ENCODE measurements around the gene ELMO1. TPM values are rescaled to one million over a fixed set of nuclear protein-coding genes. Genes with fewer than 3 reads are reported as not detected.

The ELMO1 gene
- total and polyA plus RNA-seq, 8 donors = 18.2 to 55.3 (median 45.6) TPM

DNA sequence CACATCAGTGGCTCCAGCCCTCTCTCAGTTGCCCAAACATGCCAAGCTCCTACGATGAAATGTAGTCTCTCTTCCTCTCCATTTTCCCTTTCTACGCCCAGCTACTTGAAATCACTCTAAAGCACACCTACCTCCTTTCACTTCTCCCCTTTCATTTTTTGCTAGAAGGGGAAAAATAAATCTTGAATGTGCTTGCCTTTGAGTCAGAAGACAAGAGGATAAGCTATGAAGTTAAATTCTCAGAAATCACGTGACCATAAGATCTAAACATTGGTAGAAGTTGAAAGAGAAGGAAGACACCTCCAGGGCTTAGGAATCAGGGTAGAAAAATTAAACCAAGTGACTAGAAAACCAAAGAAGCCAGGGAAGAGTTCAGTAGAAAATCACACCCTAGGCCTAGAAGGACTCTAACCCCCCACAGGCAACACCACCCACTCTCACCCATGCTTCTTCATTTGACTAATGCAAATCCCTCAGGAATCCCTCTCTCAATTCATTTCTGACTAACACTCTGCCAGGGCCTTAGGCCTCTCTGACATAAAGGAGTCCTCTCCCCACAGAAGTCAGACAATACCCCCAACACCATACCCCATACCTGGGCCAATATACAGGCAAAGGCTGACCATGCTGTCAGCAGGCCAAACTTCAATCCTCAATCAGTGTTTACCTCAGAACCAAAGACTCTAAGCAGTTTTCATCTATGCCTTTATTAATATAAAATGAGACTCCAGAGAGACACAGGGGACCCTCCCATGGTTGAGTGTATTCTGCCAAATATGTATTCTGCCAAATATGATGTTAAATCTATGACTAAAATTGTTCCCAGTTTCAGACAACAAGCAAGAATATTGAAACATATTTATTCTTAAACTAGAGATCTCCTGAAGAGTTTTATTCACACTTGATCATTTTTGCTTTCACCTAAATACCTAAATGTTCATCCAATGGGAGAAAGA is 84.8 kb downstream of the ELMO1 start:
- intact Hi-C loops (cut with DNase I) = no loop called here
- DNase-seq (no peak), ATAC-seq (no peak)
- H3K4me1 ChIP-seq = peaks cover 0 to 7% of the 10 kb centered on the region in 2 donors
- H3K27me3 ChIP-seq = no peaks in the 10 kb centered on the region
- H3K9me3 ChIP-seq = no peaks in the 10 kb centered on the region
- H3K4me3 ChIP-seq = no peak overlapping the region
- TF ChIP-seq CTCF (IDR thresholded peaks at IDR 0.05) = no peak
- H3K27ac ChIP-seq = no peak overlapping the region
- H3K36me3 ChIP-seq = no peaks in the 10 kb centered on the region

DNA sequence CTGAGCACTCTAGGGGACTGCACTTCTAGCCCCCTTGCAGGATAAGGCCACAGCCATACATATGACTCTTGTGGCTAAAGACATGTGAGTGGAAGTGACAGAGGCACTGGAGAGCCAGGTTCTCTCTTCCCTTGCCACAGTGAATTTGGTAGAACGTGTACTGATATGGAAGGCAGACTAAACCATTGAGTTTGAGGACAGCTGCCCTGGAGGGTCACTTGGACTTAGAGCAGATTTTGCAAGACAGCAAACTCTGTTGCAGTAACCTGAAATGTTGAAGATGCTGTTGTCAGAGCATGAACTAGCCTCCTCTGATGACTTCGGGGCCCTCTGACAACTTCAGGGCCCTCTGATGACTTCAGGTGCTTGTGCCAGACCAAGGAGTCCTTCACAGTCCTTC is 85.9 kb downstream of the ELMO1 start:
- no peak for TF ChIP-seq CTCF (IDR thresholded peaks at IDR 0.05)
- intact Hi-C loops (cut with DNase I) = no loop called here

DNA sequence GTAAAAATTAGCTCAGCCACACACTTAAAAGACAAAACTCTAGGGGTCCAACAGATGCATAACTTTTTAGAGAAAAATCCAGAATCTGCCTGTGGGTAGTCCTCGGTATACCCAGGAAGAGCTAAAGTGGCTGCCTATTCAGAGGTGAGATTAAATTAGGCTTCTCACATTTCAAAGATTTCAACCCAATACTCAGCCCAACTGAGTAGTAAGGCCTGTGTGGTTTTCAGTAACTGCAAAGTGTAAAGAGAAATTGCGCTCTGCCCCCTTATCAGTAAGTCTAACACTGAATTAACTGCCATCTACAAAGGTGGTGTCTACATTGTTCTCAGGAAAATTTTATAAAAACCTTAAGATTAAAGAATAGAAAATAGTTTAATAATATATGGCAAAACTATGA is 88.2 kb downstream of the ELMO1 start:
- Histone ChIP-seq H3K27me3 (no peaks in the 10 kb centered on the region), H3K27ac (no peak overlapping the region), H3K4me3 (no peak overlapping the region), H3K9me3 (no peaks in the 10 kb centered on the region), H3K4me1 (peaks cover 0 to 9% of the 10 kb centered on the region in 2 donors), H3K36me3 (no peaks in the 10 kb centered on the region)
- intact Hi-C loops (cut with DNase I) = no loop called here
- TF ChIP-seq CTCF (IDR thresholded peaks at IDR 0.05) = no peak
- DNase-seq = no peak
- ATAC-seq = no peak

More for the DNA sequence above, 85.9 kb downstream of the ELMO1 start:
- Histone ChIP-seq H3K4me3 (no peak overlapping the region), H3K36me3 (no peaks in the 10 kb centered on the region), H3K9me3 (no peaks in the 10 kb centered on the region), H3K27me3 (no peaks in the 10 kb centered on the region), H3K27ac (no peak overlapping the region), H3K4me1 (peaks cover 0 to 3% of the 10 kb centered on the region in 2 donors)
- no peak for DNase-seq
- ATAC-seq = no peak

- intact Hi-C loops (cut with DNase I) = loop anchor here in 1 of 2 donors (10.0 kb wide), 1 partner anchor 145 kb away; no protein-coding TSS in a partner anchor
- TF ChIP-seq CTCF (IDR thresholded peaks at IDR 0.05) = no peak
- Histone ChIP-seq H3K4me3 (no peak overlapping the region), H3K4me1 (peaks cover 4 to 15% of the 10 kb centered on the region in 2 donors), H3K27me3 (no peaks in the 10 kb centered on the region), H3K9me3 (no peaks in the 10 kb centered on the region), H3K36me3 (no peaks in the 10 kb centered on the region), H3K27ac (no peak overlapping the region)
- DNase-seq (no peak), ATAC-seq (no peak)
Observed at GRCh38 chr7:37359662-37360444, 88.8 kb downstream of the ELMO1 start.

DNA sequence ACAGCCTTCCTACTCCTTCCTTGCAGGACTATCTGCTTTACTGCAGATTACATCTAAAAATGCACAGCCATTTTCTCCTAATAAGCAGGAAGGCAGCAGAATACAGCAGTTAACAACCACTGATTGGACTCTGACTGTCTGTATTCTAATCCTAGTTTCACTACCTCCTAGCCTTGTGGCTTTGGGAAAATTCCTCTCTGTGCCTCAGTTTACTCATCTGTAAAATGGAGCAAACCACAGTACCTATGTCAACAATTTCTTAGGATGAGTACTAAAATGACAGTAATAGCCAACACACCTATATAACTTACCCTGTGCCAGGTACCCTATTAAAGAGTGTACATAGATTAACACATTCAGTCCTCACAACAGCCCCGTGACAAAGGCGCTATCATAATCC is 89.5 kb downstream of the ELMO1 start:
- Histone ChIP-seq H3K9me3 (no peaks in the 10 kb centered on the region), H3K27ac (no peak overlapping the region), H3K27me3 (no peaks in the 10 kb centered on the region), H3K36me3 (no peaks in the 10 kb centered on the region), H3K4me3 (no peak overlapping the region), H3K4me1 (peaks cover 10 to 22% of the 10 kb centered on the region in 2 donors)
- intact Hi-C loops (cut with DNase I) = loop anchor here in 1 of 2 donors (10.0 kb wide), 1 partner anchor 144 kb away; no protein-coding TSS in a partner anchor
- DNase-seq = no peak
- TF ChIP-seq CTCF (IDR thresholded peaks at IDR 0.05) = no peak
- ATAC-seq = no peak

Measured in left lung (tissue), 10 donors.